ENCODE data around the gene GIGYF2. TPM values are rescaled to one million over a fixed set of nuclear protein-coding genes. Genes with fewer than 3 reads are reported as not detected.

GIGYF2 gene
- total and polyA plus RNA-seq, 2 of the 4 experiments (the other 2 are of a cell fraction), result 14.7 to 66.0 TPM

GRCh38 chr2:232874677-232875223 lies 177.6 kb downstream of the GIGYF2 start:
- no peak overlapping the region for H2BK120ac ChIP-seq (ENCODE audit: low read depth, low read length)
- no peak overlapping the region for H2BK5ac ChIP-seq (ENCODE audit: low read depth, low read length, poor library complexity, severe bottlenecking)
- H2AK5ac ChIP-seq (ENCODE audit: low read depth, low read length), result no peak overlapping the region
- no peak overlapping the region for H3K14ac ChIP-seq (replicated peaks; ENCODE audit: low read depth, low read length)
- ChIA-PET CTCF (no interaction called here), POLR2A (ENCODE audit: unreplicated experiment) (no interaction called here)
- H3K27me3 ChIP-seq (ENCODE audit: control insufficient read depth, insufficient read depth, low read length), result peaks cover 18% of the 10 kb centered on the region
- peaks cover 1% of the 10 kb centered on the region; the same call in 1 of the 2 replicates for H3K4me1 ChIP-seq (ENCODE audit: control insufficient read depth, insufficient read depth, low read length)
- H2BK20ac ChIP-seq (ENCODE audit: low read depth, low read length), result no peak overlapping the region
- in situ Hi-C loops (cut with MboI; ENCODE audit: low sequenced_read_pairs), result no loop called here
- H3K4ac ChIP-seq (ENCODE audit: low read depth, low read length), result no peak overlapping the region
- intact Hi-C loops (cut with micrococcal nuclease), result no loop called here
- H4K8ac ChIP-seq (ENCODE audit: low read depth in 2 of 2, low read length in 2 of 2), result no peak overlapping the region
- no peak overlapping the region for H2AFZ ChIP-seq (replicated peaks; ENCODE audit: low read length, poor library complexity)
- no peaks in the 10 kb centered on the region for H3K9me1 ChIP-seq (ENCODE audit: insufficient read depth, low read length)
- H3K18ac ChIP-seq (ENCODE audit: low read depth, low read length), result no peak overlapping the region
- no peak overlapping the region for H4K5ac ChIP-seq (ENCODE audit: low read depth, low read length)
- H3K4me3 ChIP-seq (ENCODE audit: insufficient read depth, low read depth, low read length), result no peak overlapping the region
- H3K9ac ChIP-seq (ENCODE audit: low read depth, low read length), result no peak overlapping the region
- H3K27ac ChIP-seq (ENCODE audit: insufficient read depth, low read length), result no peak overlapping the region
- no peak for TF ChIP-seq SMC3 (IDR thresholded peaks at IDR 0.05; ENCODE audit: low read depth, low read length)
- no peak for TF ChIP-seq MXI1 (IDR thresholded peaks at IDR 0.05; ENCODE audit: borderline replicate concordance, low read depth, low read length)
- no peak for TF ChIP-seq CHD1 (IDR thresholded peaks at IDR 0.05; ENCODE audit: low read depth, low read length)
- TF ChIP-seq RFX5 (IDR thresholded peaks at IDR 0.05; ENCODE audit: low read depth, low read length), result no peak
- no peak for TF ChIP-seq RCOR1 (IDR thresholded peaks at IDR 0.05; ENCODE audit: insufficient replicate concordance, low read length)
- TF ChIP-seq MAFK (IDR thresholded peaks at IDR 0.05; ENCODE audit: low read depth, low read length), result no peak
- TF ChIP-seq CTCF (conservative IDR thresholded peaks at IDR 0.05; ENCODE audit: low read depth, low read length), result no peak
- no peak for TF ChIP-seq ELK1 (IDR thresholded peaks at IDR 0.05; ENCODE audit: borderline replicate concordance, low read depth, low read length)
- no peak for TF ChIP-seq POLR2A (IDR thresholded peaks at IDR 0.05; ENCODE audit: low read depth, low read length)
- TF ChIP-seq MAZ (IDR thresholded peaks at IDR 0.05; ENCODE audit: borderline replicate concordance, low read depth, low read length), result no peak
- no peak for TF ChIP-seq NFE2L2 (IDR thresholded peaks at IDR 0.05; ENCODE audit: low read depth, low read length)
- dilution Hi-C loops (cut with HindIII; ENCODE audit: low sequenced_read_pairs, unreplicated experiment), result no loop called here
- H4K20me1 ChIP-seq (ENCODE audit: insufficient read depth, low read length), result no peaks in the 10 kb centered on the region; the same call in 1 of the 2 replicates
- no TSS peak for BruUV-seq (replicated peaks)
- peak overlapping the region; percentile 42 for H2AK9ac ChIP-seq (replicated peaks; ENCODE audit: low read depth, low read length, poor library complexity)
- no peak overlapping the region for H3K4me2 ChIP-seq (ENCODE audit: low read depth, low read length)
- no peak for ATAC-seq (ENCODE audit: low read depth)
- H3K56ac ChIP-seq (ENCODE audit: extremely low read depth, insufficient read depth, low read length), result no peak overlapping the region
- H3K9me3 ChIP-seq (ENCODE audit: control insufficient read depth, insufficient read depth, low read length), result no peaks in the 10 kb centered on the region
- no peaks in the 10 kb centered on the region for H3K79me1 ChIP-seq (ENCODE audit: low read depth in 1 of 2, low read length in 2 of 2)
- no peak overlapping the region for H2BK15ac ChIP-seq (ENCODE audit: low read depth, low read length)
- no peak for DNase-seq
- no peaks in the 10 kb centered on the region for H3K36me3 ChIP-seq (ENCODE audit: control insufficient read depth, insufficient read depth, low read length)
- H4K91ac ChIP-seq (ENCODE audit: insufficient read depth, low read depth, low read length), result no peak overlapping the region
- 88% methylated on average over 8 of the region's 16 CpGs; no CpG with 5 or more reads in 1 of the 2 experiments for WGBS, 2 experiments (ENCODE audit: extremely low coverage in 2 of 2, insufficient read length in 1 of 2)
- H3K23ac ChIP-seq (ENCODE audit: low read depth, low read length), result no peak overlapping the region

Measured in IMR-90 (cell line).